Measurements from ENCODE around the gene RFX4.

DNA sequence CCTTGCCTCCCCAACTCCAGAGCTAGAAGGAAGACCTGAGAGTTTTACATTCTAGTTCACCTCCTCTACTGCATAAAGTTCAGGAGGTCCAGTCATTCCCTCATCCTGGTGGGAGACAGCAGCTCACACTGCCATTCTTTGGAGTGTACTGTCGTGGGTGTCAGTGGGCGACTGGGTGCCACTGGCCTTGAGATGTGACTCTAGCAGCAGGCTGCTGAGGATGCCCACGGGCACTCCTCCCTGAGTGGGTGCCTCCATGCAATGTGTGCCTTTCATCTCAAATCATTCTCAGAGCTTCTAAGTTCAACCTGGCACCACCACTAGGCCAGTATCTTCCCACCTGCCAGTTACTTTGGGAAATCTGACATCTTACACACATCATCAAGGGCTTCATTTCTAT is 12.5 kb downstream of the RFX4 start:
- TF ChIP-seq, protein P1, sequence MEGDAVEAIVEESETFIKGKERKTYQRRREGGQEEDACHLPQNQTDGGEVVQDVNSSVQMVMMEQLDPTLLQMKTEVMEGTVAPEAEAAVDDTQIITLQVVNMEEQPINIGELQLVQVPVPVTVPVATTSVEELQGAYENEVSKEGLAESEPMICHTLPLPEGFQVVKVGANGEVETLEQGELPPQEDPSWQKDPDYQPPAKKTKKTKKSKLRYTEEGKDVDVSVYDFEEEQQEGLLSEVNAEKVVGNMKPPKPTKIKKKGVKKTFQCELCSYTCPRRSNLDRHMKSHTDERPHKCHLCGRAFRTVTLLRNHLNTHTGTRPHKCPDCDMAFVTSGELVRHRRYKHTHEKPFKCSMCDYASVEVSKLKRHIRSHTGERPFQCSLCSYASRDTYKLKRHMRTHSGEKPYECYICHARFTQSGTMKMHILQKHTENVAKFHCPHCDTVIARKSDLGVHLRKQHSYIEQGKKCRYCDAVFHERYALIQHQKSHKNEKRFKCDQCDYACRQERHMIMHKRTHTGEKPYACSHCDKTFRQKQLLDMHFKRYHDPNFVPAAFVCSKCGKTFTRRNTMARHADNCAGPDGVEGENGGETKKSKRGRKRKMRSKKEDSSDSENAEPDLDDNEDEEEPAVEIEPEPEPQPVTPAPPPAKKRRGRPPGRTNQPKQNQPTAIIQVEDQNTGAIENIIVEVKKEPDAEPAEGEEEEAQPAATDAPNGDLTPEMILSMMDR (IDR thresholded peaks at IDR 0.05; ENCODE audit: borderline replicate concordance, extremely low read depth, low read length, poor library complexity, severe bottlenecking) = no peak
- TF ChIP-seq EZH2 (IDR thresholded peaks at IDR 0.05; ENCODE audit: borderline replicate concordance, low read depth, low read length, severe bottlenecking) = no peak
